Panc1 (cell line): ENCODE data around the gene B3GNT4. TPM values are rescaled to one million over a fixed set of nuclear protein-coding genes. Genes with fewer than 3 reads are reported as not detected.

ENCODE experiments used
- ATAC-seq: fragments of 200-7000 bp; cut with Tn5 transposase; 2 replicates; pipeline ENCODE4 v1.9.1; 2020; ENCODE audit warnings: mild to moderate bottlenecking, moderate library complexity
- BruUV-seq: library from RNA; stranded (reverse); fragments of 400-500 nt; replicated peaks from 2 replicates; lab custom pipeline; 2021; lab: Mats Ljungman, UMichigan
- CTCF ChIA-PET: fragments of 300-600 bp; sonication (Branson Sonifier 250); formaldehyde crosslinking; loops from one replicate; lab custom pipeline; 2022; ENCODE audit warnings: antibody characterized with exemption; lab: Charles Lee
- POLR2A ChIA-PET: fragments of 300-600 bp; sonication (Branson Sonifier 250); formaldehyde crosslinking; loops from one replicate; lab custom pipeline; 2022; ENCODE audit warnings: antibody characterized with exemption; lab: Charles Lee
- DNase-seq: peaks from one replicate; pipeline ENCODE4 v3.0.0-alpha.2; 2010; ENCODE audit warnings: low read depth, low spot score
- H3K27ac ChIP-seq: 2 replicates; pipeline ENCODE4 v1.5.1; 2011; ENCODE audit warnings: mild to moderate bottlenecking, low read length, inconsistent platforms
- H3K27me3 ChIP-seq: fragments of 200-500 bp; sonication (Bioruptor generic); 2 replicates; pipeline ENCODE4 v1.6.0; 2014; ENCODE audit warnings: low read length, inconsistent platforms; ENCODE audit not compliant: control insufficient read depth, insufficient read depth
- H3K36me3 ChIP-seq: fragments of 200-500 bp; sonication (Bioruptor generic); 2 replicates; pipeline ENCODE4 v1.5.1; 2014; ENCODE audit warnings: inconsistent platforms, mild to moderate bottlenecking, low read length, moderate library complexity; ENCODE audit not compliant: control insufficient read depth, insufficient read depth
- H3K4me1 ChIP-seq: 2 replicates; pipeline ENCODE4 v1.5.1; 2011; ENCODE audit warnings: inconsistent platforms, mild to moderate bottlenecking, low read length, moderate library complexity; ENCODE audit not compliant: control insufficient read depth, insufficient read depth
- H3K4me3 ChIP-seq, 2 experiments: 2 replicates each; pipeline ENCODE4 v1.5.1; 2011 to 2012; ENCODE audit warnings: low read depth in 2 of 2, low read length in 2 of 2, mild to moderate bottlenecking in 2 of 2, inconsistent platforms in 1 of 2, moderate library complexity in 1 of 2
- H3K9me3 ChIP-seq: fragments of 200-500 bp; sonication (Bioruptor generic); 2 replicates; pipeline ENCODE4 v1.5.1; 2014; ENCODE audit warnings: low read depth, mild to moderate bottlenecking, inconsistent platforms, low read length, moderate library complexity; ENCODE audit not compliant: control insufficient read depth, insufficient read depth
- CTCF ChIP-seq: fragments of 450-650 bp; IDR thresholded peaks from 2 replicates; pipeline ENCODE4 v1.5.1; 2017; ENCODE audit warnings: mild to moderate bottlenecking
- POLR2AphosphoS5 ChIP-seq: IDR thresholded peaks from 2 replicates; pipeline ENCODE4 v1.6.1; 2012; ENCODE audit warnings: mild to moderate bottlenecking, low read depth, low read length, moderate library complexity
- SIN3A ChIP-seq: IDR thresholded peaks from 2 replicates; pipeline ENCODE4 v1.6.1; 2012; ENCODE audit warnings: low read depth, mild to moderate bottlenecking, low read length, moderate library complexity, borderline replicate concordance; ENCODE audit not compliant: insufficient read depth
- TCF7L2 ChIP-seq: IDR thresholded peaks from 2 replicates; pipeline ENCODE4 v1.6.1; 2011; ENCODE audit warnings: mild to moderate bottlenecking, low read depth, low read length, inconsistent platforms
- in situ Hi-C: cut with HindIII; loops from 2 replicates; pipeline ENCODE4 v1.10.0; 2016; ENCODE audit warnings: low sequenced_read_pairs, low pct_unique_long_range_greater_than_20kb
- intact Hi-C: fragments of 100-400 bp; cut with micrococcal nuclease; formaldehyde crosslinking; loops from one replicate; pipeline ENCODE4 v1.10.0; 2022; ENCODE audit not compliant: unreplicated experiment
- total RNA-seq: library from RNA; stranded (reverse); gene quantifications from one replicate; pipeline ENCODE4 v1.2.1, GENCODE V29; 2021; ENCODE audit not compliant: unreplicated experiment
- TF ChIP-seq, protein P1 (sequence below), 2 experiments: IDR thresholded peaks; 2 replicates each; pipeline ENCODE4 v1.6.1; 2011 to 2012; ENCODE audit warnings: low read depth in 2 of 2, control low read depth in 1 of 2, low read length in 1 of 2, mild to moderate bottlenecking in 1 of 2, moderate library complexity in 1 of 2; ENCODE audit not compliant: insufficient read depth in 1 of 2

B3GNT4 gene
- total RNA-seq, 1 experiment from 2014 or later = 1.8 TPM

DNA sequence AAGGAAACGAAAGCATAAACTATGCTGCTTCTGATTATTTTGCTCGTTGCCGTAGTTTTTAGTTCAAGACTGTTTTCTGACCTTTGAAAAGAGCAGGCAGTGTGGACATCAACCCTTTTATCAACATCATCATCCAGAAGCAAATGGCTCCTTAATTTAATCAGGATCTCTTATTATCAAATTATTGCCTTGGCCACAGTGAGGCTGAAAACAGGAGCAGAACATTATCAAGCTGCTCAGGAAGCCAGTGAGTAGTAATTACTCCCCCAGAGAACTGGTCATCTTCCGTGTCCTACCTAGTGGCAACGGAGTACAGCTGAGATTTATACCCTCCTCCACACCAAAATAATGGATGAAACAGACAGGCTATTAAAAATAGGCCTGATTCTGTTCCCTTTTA, 24.6 kb downstream of the B3GNT4 start:
- ATAC-seq (no peak), DNase-seq (no peak)
- H3K36me3 ChIP-seq = peaks cover 15% of the 10 kb centered on the region
- in situ Hi-C loops = no loop called here
- peaks cover 16% of the 10 kb centered on the region for H3K4me1 ChIP-seq
- H3K9me3 ChIP-seq = no peaks in the 10 kb centered on the region
- intact Hi-C loops = no loop called here
- no TSS peak for BruUV-seq
- ChIA-PET CTCF (no interaction called here), POLR2A (no interaction called here)
- H3K4me3 ChIP-seq = no peak overlapping the region
- TF ChIP-seq, protein P1, sequence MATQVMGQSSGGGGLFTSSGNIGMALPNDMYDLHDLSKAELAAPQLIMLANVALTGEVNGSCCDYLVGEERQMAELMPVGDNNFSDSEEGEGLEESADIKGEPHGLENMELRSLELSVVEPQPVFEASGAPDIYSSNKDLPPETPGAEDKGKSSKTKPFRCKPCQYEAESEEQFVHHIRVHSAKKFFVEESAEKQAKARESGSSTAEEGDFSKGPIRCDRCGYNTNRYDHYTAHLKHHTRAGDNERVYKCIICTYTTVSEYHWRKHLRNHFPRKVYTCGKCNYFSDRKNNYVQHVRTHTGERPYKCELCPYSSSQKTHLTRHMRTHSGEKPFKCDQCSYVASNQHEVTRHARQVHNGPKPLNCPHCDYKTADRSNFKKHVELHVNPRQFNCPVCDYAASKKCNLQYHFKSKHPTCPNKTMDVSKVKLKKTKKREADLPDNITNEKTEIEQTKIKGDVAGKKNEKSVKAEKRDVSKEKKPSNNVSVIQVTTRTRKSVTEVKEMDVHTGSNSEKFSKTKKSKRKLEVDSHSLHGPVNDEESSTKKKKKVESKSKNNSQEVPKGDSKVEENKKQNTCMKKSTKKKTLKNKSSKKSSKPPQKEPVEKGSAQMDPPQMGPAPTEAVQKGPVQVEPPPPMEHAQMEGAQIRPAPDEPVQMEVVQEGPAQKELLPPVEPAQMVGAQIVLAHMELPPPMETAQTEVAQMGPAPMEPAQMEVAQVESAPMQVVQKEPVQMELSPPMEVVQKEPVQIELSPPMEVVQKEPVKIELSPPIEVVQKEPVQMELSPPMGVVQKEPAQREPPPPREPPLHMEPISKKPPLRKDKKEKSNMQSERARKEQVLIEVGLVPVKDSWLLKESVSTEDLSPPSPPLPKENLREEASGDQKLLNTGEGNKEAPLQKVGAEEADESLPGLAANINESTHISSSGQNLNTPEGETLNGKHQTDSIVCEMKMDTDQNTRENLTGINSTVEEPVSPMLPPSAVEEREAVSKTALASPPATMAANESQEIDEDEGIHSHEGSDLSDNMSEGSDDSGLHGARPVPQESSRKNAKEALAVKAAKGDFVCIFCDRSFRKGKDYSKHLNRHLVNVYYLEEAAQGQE (IDR thresholded peaks at IDR 0.05; ENCODE audit: insufficient read depth in 1 of 2, low read depth in 2 of 2, low read length in 1 of 2) = no peak
- TF ChIP-seq POLR2AphosphoS5 = no peak
- TF ChIP-seq TCF7L2 = no peak
- TF ChIP-seq CTCF = no peak
- no peak for TF ChIP-seq SIN3A
- H3K27me3 ChIP-seq = no peaks in the 10 kb centered on the region
- H3K27ac ChIP-seq = no peak overlapping the region

DNA sequence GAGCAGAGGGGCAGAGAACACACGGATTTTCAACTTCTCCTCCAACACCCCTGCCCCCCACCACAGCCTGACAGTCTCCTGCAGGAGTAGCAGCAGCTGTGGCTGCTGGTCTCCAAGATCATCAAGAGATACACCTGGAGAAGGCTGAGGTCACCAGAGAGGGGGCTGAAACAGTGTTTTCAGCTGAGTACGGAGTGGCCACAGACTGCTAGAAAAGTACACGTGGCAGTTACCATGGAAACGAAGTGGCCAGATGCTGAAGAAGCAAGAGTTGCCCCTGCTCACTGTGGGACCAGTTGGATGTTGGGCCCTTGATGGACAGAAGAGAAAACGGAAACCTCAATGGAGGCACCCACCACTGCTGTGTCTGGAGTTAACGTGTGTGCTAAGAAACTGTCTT, 27.3 kb downstream of the B3GNT4 start:
- TF ChIP-seq, protein P1 (IDR thresholded peaks at IDR 0.05; ENCODE audit: insufficient read depth in 1 of 2, low read depth in 2 of 2, low read length in 1 of 2) = no peak
- TF ChIP-seq TCF7L2 (no peak), POLR2AphosphoS5 (no peak), SIN3A (no peak), CTCF (no peak)
- Histone ChIP-seq H3K27ac (no peak overlapping the region), H3K9me3 (no peaks in the 10 kb centered on the region), H3K27me3 (no peaks in the 10 kb centered on the region), H3K4me1 (peaks cover 4% of the 10 kb centered on the region; the same call in 1 of the 2 replicates), H3K4me3 (no peak overlapping the region), H3K36me3 (peaks cover 8% of the 10 kb centered on the region; the same call in 1 of the 2 replicates)
- CTCF ChIA-PET = interaction anchor here (0.5 kb wide), 1 partner anchor 32 kb away, joined by 5 read pairs; no protein-coding TSS in a partner anchor
- in situ Hi-C loops (no loop called here), intact Hi-C loops (no loop called here)
- BruUV-seq = no TSS peak
- DNase-seq (no peak), ATAC-seq (no peak)
- POLR2A ChIA-PET = no interaction called here
